ENCODE data around the gene TBX1. TPM values are rescaled to one million over a fixed set of nuclear protein-coding genes. Genes with fewer than 3 reads are reported as not detected.

The TBX1 gene
- total RNA-seq, 1 donor from 2014 or later, result 0.29 TPM

DNA sequence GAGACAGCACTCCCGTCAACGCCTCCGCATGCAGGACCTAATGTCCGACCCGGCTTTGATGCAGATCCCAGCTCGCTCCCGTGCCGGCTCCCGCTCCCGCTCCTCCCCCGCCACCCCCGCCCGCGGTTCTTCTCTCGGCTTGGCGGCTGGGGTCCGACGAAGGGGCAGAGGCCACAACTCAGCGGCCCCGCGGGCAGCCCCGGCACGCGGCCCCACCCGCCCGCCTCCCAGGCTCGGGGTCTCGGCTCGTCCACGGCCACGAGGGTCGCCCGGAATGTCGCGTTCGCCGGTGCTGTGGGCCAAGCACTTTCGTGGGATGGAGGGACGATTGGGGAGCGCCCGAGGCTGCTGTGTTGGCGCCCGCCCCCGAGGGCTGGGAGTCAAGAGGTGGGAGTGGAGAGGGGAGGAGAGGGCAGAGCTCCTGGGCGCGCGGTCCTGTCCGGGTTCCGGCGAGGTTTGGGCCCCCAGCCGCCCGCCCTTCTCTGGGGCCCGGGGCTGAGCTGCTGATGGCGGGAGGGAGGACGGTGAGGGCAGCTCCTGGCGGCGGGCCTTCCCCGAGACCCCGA, 5.3 kb upstream of the TBX1 start:
- Mint-ChIP-seq H3K4me3 (no peak overlapping the region), H3K36me3 (ENCODE audit: low read depth) (peaks cover 3% of the 10 kb centered on the region), H3K27ac (no peak overlapping the region), H3K4me1 (ENCODE audit: low read depth) (peaks cover 15% of the 10 kb centered on the region), H3K9me3 (no peaks in the 10 kb centered on the region), H3K27me3 (ENCODE audit: insufficient read depth) (peaks cover 55% of the 10 kb centered on the region)
- DNase-seq (ENCODE audit: low spot score), result no peak
- intact Hi-C loops (cut with micrococcal nuclease), result loop anchor here (5.0 kb wide), 1 partner anchor 137 kb away; no protein-coding TSS in a partner anchor

GRCh38 chr22:19755722-19756287, 4.8 kb upstream of the TBX1 start:
- Mint-ChIP-seq H3K36me3 (ENCODE audit: low read depth) (peaks cover 4% of the 10 kb centered on the region), H3K27ac (no peak overlapping the region), H3K9me3 (no peaks in the 10 kb centered on the region), H3K4me3 (no peak overlapping the region), H3K4me1 (ENCODE audit: low read depth) (peaks cover 17% of the 10 kb centered on the region), H3K27me3 (ENCODE audit: insufficient read depth) (peaks cover 55% of the 10 kb centered on the region)
- intact Hi-C loops (cut with micrococcal nuclease), result loop anchor here (1.0 to 5.0 kb wide), 3 partner anchors 10 to 154 kb away; no protein-coding TSS in a partner anchor
- DNase-seq (ENCODE audit: low spot score), result no peak

- peaks cover 56% of the 10 kb centered on the region for H3K27me3 Mint-ChIP-seq (ENCODE audit: insufficient read depth)
- peaks cover 4% of the 10 kb centered on the region for H3K36me3 Mint-ChIP-seq (ENCODE audit: low read depth)
- peak overlapping the region; percentile 2 for H3K4me3 Mint-ChIP-seq
- H3K9me3 Mint-ChIP-seq, result no peaks in the 10 kb centered on the region
- peak; percentile 61 for DNase-seq (ENCODE audit: low spot score)
- H3K27ac Mint-ChIP-seq, result no peak overlapping the region
- intact Hi-C loops (cut with micrococcal nuclease), result loop anchor here (1.0 to 5.0 kb wide), 3 partner anchors 10 to 154 kb away; no protein-coding TSS in a partner anchor
- peaks cover 17% of the 10 kb centered on the region for H3K4me1 Mint-ChIP-seq (ENCODE audit: low read depth)
Observed at GRCh38 chr22:19756288-19757128, 4.1 kb upstream of the TBX1 start.

GRCh38 chr22:19757140-19757984, 3.2 kb upstream of the TBX1 start:
- H3K27ac Mint-ChIP-seq, result no peak overlapping the region
- H3K4me3 Mint-ChIP-seq, result peak overlapping the region; percentile 68
- H3K9me3 Mint-ChIP-seq, result no peaks in the 10 kb centered on the region
- peaks cover 60% of the 10 kb centered on the region for H3K27me3 Mint-ChIP-seq (ENCODE audit: insufficient read depth)
- intact Hi-C loops (cut with micrococcal nuclease), result loop anchor here (5.0 kb wide), 1 partner anchor 135 kb away; no protein-coding TSS in a partner anchor
- H3K4me1 Mint-ChIP-seq (ENCODE audit: low read depth), result peaks cover 17% of the 10 kb centered on the region
- H3K36me3 Mint-ChIP-seq (ENCODE audit: low read depth), result peaks cover 4% of the 10 kb centered on the region
- DNase-seq (ENCODE audit: low spot score), result no peak

GRCh38 chr22:19757985-19758895, 2.3 kb upstream of the TBX1 start:
- peaks cover 4% of the 10 kb centered on the region for H3K36me3 Mint-ChIP-seq (ENCODE audit: low read depth)

DNA sequence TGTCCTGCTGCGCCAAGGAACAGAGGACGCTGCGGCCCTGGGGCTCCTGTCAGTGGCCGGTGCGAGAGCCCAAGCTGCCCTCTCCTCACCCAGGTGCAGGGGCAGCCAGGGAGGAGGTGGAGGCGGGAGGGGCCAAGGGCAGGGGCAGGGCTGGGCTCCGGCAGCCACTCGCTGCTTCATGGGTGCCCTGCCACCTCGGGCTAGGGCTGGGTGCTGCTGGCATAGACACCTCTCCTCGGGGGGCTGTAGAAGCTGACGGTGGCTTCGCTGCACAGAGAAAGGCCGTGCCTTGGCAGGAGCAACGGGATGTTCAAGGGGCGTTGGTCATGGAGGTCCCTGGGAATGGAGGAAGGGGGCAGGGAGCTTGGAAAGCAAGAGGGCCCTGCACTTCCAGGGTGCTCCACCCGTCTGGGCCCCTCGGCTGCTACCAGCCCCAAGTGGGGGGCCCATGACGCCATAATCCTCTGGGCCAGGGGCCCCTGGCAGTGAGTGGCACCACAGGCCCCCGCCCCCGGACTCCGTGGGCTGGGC, 1.6 kb upstream of the TBX1 start:
- Mint-ChIP-seq H3K27ac (no peak overlapping the region), H3K27me3 (ENCODE audit: insufficient read depth) (peaks cover 60% of the 10 kb centered on the region), H3K4me1 (ENCODE audit: low read depth) (peaks cover 17% of the 10 kb centered on the region), H3K36me3 (ENCODE audit: low read depth) (peaks cover 4% of the 10 kb centered on the region), H3K4me3 (no peak overlapping the region), H3K9me3 (no peaks in the 10 kb centered on the region)
- DNase-seq (ENCODE audit: low spot score), result no peak
- intact Hi-C loops (cut with micrococcal nuclease), result loop anchor here (5.0 kb wide), 1 partner anchor 133 kb away; no protein-coding TSS in a partner anchor

More at GRCh38 chr22:19757985-19758895, 2.3 kb upstream of the TBX1 start:
- Mint-ChIP-seq H3K27me3 (ENCODE audit: insufficient read depth) (peaks cover 61% of the 10 kb centered on the region), H3K4me1 (ENCODE audit: low read depth) (peaks cover 17% of the 10 kb centered on the region), H3K27ac (no peak overlapping the region), H3K9me3 (no peaks in the 10 kb centered on the region), H3K4me3 (peak overlapping the region; percentile 68)
- intact Hi-C loops (cut with micrococcal nuclease), result loop anchor here (5.0 kb wide), 1 partner anchor 134 kb away; no protein-coding TSS in a partner anchor
- no peak for DNase-seq (ENCODE audit: low spot score)

- Mint-ChIP-seq H3K27me3 (ENCODE audit: insufficient read depth) (peaks cover 59% of the 10 kb centered on the region), H3K27ac (peak overlapping the region; percentile 83)
Observed at GRCh38 chr22:19759427-19760057, 1.0 kb upstream of the TBX1 start.

DNA sequence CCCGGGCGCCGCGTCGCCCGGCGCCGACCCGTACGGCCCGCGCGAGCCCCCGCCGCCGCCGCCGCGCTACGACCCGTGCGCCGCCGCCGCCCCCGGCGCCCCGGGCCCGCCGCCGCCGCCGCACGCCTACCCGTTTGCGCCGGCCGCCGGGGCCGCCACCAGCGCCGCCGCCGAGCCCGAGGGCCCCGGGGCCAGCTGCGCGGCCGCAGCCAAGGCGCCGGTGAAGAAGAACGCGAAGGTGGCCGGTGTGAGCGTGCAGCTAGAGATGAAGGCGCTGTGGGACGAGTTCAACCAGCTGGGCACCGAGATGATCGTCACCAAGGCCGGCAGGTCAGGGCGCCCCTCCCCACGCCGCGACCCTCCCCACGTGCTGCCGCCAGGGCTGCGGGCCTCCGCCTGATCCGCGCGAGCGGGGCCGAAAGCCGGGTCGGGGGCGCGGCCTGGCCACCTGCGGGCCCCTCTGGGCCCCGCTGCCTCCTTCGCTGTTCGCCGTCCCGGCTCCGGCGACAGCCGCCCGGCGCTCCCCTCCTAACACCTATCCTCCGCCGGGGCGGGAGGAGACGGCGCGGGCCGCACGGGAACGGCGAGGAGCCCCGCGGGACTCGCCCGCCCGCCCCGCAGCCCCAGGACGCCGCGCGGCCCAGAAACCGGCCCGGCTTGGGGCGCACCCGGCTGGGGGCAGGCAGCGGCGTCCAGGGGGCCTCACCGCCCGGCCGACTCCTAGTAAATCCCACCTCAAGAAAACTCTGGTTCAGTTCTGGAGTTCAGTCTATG, 560 bp downstream of the TBX1 start:
- Mint-ChIP-seq H3K4me1 (ENCODE audit: low read depth) (peaks cover 17% of the 10 kb centered on the region), H3K27me3 (ENCODE audit: insufficient read depth) (peaks cover 62% of the 10 kb centered on the region), H3K27ac (peak overlapping the region; percentile 75), H3K9me3 (no peaks in the 10 kb centered on the region), H3K4me3 (no peak overlapping the region), H3K36me3 (ENCODE audit: low read depth) (peaks cover 4% of the 10 kb centered on the region)
- no peak for DNase-seq (ENCODE audit: low spot score)
- intact Hi-C loops (cut with micrococcal nuclease), result loop anchor here (2.0 kb wide), 1 partner anchor 36 kb away; no protein-coding TSS in a partner anchor

More at GRCh38 chr22:19759427-19760057, 1.0 kb upstream of the TBX1 start:
- Mint-ChIP-seq H3K4me3 (peak overlapping the region; percentile 69), H3K9me3 (no peaks in the 10 kb centered on the region), H3K36me3 (ENCODE audit: low read depth) (peaks cover 4% of the 10 kb centered on the region), H3K4me1 (ENCODE audit: low read depth) (peaks cover 17% of the 10 kb centered on the region)
- DNase-seq (ENCODE audit: low spot score), result no peak
- intact Hi-C loops (cut with micrococcal nuclease), result loop anchor here (2.0 to 5.0 kb wide), 2 partner anchors 35 to 133 kb away; no protein-coding TSS in a partner anchor

- H3K27me3 Mint-ChIP-seq (ENCODE audit: insufficient read depth), result peaks cover 59% of the 10 kb centered on the region
- intact Hi-C loops (cut with micrococcal nuclease), result loop anchor here (2.0 kb wide), 1 partner anchor 37 kb away; no protein-coding TSS in a partner anchor
- no peak for DNase-seq (ENCODE audit: low spot score)
- H3K36me3 Mint-ChIP-seq (ENCODE audit: low read depth), result peaks cover 4% of the 10 kb centered on the region
- H3K4me3 Mint-ChIP-seq, result no peak overlapping the region
- no peaks in the 10 kb centered on the region for H3K9me3 Mint-ChIP-seq
- H3K27ac Mint-ChIP-seq, result peak overlapping the region; percentile 75
- H3K4me1 Mint-ChIP-seq (ENCODE audit: low read depth), result peaks cover 17% of the 10 kb centered on the region
Observed at GRCh38 chr22:19761725-19762567, 1.4 kb downstream of the TBX1 start.

Data from activated T-helper 1 cell treated with anti-CD3 and anti-CD28 coated beads, Interleukin-12 subunit alpha, Interleukin-12 subunit beta, Interleukin-2, Interleukin-4 antibody, amounts not matched to agents 30 ng/mL and 10 ng/mL and 1 ng/mL, durations not matched to agents 14 hours and 24 hours and 36 hours (primary cell).